Urothelium cell line (cell line): Measurements from ENCODE around the gene SINHCAF.

Experiments used
- DNase-seq: peaks from one replicate; pipeline ENCODE4 v3.0.0; 2011; ENCODE audit warnings: low spot score, mixed read lengths
- FAIRE-seq: peaks from 2 replicates; lab custom pipeline; 2011; peaks lifted over from hg19 to GRCh38; lab: Jason Lieb, UNC

SINHCAF gene

GRCh38 chr12:31235868-31236395 is 90.0 kb downstream of the SINHCAF start:
- DNase-seq (no peak), FAIRE-seq (peak; percentile 91)

DNA sequence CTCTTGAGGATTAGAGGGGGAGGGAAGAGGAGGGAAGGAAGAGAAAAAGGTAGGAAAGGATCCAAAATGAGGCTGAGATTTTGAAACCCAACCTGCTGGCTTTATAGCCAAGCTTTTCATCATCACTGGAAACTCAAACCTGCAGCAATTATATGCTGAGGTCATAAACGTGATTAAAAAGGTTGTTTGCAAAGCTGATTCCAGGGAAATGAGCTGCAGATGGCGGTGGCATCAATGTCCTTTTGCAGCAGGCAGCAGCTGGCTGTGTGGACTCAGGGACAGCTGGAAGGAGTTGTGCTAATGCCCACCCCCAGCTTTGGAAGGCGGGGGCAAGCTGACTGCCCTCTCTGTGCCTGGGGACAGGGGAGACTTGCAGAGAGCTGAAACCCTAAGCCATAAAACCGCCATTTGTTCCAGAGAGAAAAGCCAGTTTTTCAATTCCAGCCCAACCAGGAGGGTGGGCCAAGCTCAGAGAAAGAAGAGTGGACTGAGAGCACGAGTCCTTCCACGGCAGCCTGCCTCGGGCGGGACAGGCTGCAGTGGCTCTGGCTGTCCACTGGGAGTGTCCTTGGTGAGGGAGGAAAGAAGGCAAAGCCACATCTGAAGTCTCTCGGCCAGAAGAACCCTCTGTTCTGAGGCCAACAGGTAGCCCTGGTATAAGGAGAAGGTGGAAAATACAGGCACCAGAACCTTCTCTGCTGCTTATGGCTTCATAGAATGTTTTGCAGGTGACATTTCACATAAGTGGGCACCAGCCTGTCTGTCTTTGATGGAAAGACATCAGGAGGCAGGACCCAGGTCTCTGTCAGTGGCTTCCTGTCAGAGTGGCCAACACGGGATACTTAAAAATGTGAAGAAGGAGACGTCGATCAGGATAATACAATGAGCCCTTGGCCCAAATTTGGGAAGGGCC is 90.7 kb downstream of the SINHCAF start:
- FAIRE-seq (no peak), DNase-seq (peak; percentile 65)

- FAIRE-seq = no peak
- DNase-seq = no peak
Measured at GRCh38 chr12:31234053-31234840, 91.7 kb downstream of the SINHCAF start.

DNA sequence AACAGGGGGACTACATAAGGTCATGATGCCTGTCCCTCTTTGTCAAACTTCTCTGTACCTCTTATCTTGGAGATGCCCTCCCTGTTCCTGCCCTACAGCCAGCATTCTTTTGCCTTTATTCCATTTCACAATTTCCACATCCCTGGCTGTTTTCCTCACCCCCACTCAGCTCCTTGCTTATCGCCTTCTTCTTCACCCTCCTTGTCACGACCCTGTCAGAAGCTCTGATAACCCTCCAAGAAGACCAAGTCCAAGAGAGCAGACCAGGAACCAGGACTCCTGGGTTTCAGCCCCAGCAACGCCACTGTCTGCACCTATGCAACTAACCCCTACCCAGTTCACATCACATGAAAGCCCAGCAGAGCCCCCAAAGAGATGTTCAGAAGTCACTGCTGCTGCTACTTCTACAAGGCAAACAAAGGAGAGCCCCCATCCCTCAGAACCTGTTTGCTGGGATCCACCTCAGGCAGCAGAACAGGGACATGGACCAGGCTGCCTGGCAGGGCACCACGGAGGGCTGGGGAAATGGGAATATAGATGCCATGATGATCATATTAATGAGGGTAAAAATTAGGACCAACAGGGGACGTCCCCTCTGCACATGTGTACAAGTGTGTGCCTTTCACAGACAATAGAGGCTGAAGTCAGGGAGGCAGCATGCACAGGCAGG is 92.8 kb downstream of the SINHCAF start:
- no peak for FAIRE-seq

GRCh38 chr12:31232361-31232965 is 93.5 kb downstream of the SINHCAF start:
- FAIRE-seq = no peak

More for the DNA sequence above, 92.8 kb downstream of the SINHCAF start:
- DNase-seq = no peak

DNA sequence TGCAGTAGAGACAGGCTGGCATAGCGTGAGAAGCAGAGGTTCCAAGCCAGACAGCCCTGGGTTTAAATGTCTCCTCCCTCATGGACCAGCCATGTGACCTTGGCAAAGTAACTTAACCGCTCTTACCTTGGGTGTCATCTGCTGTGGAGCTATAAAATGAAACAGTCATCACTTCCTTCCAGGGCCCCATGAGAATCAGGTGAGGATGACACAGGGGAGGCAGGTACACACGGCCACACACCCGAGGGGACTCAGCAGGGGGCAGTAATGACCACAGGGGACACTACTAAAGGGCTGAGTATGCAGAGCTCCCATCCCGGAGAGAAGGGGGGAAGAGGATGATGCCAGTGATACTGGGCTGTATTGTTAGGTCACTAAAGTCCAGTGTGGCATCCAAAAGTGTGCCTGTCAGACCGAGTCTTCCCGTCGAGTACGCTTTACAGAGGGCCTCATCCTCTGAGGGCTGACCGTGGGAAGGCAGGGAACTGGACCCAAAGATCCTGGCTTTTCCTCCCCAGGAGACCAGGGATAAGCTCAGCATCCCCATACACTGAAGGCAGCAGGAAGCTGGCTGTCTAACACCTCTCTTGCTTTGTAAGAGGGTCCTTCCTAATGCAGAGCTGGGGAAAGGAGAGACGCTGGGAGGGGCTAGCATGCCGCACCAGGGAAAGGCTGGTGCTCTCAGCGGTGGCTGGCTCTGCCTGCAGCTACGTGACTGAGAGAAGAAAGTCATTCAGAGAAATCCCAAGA is 94.2 kb downstream of the SINHCAF start:
- DNase-seq (no peak), FAIRE-seq (no peak)

More at GRCh38 chr12:31232361-31232965, 93.5 kb downstream of the SINHCAF start:
- DNase-seq = no peak
